T47D (cell line): ENCODE results near the gene SLC16A6.

ENCODE experiments used
- DNase-seq, 2 experiments: peaks; one replicate each; pipeline versions ENCODE4 v3.0.0 to v3.0.0-alpha.2; 2011 to 2012; ENCODE audit warnings: low read depth in 1 of 2, low spot score in 1 of 2
- JUND ChIP-seq: IDR thresholded peaks from 2 replicates; pipeline ENCODE4 v1.6.1; 2012; ENCODE audit warnings: low read depth
- in situ Hi-C: cut with HindIII; loops from 2 replicates; pipeline ENCODE4 v1.10.0; 2016; ENCODE audit warnings: low sequenced_read_pairs, low pct_unique_long_range_greater_than_20kb

The SLC16A6 gene

DNA sequence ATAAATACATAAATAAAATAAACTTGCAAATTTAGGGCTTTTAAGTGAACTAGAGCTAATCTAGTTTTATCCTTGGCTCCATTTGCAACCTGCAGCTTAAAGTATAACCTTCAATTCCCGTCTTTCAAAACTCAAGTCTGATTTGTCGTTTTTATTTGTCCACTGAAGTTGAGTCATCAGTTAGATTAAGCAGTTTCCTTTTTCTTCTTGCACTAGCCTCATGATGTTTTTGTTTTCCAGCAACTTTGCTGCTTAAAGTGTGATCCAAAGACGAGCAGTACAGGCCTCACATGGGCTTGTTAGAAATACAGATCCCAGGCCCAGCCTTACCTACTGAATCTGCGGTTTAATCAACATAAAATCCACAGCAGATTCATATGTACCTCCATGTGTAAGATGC lies 14.2 kb upstream of the SLC16A6 start:
- DNase-seq, result no peak

DNA sequence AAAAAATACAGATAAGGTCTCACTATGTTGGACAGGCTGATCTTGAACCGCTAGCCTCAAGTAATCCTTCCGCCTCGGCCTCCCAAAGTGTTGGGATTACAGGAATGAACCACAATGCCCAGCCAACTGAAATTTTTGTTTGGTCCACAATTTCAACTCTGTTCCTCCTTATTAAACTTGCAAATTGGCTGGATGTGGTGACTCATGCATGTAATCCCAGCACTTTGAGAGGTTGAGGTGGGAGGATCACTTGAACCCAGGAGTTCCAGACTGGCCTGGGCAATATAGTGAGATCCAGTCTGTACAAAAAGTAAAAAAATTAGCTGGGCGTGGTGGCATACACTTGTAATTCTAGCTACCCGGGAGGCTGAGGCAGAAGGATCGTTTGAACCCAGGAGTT lies 13.8 kb upstream of the SLC16A6 start:
- in situ Hi-C loops, result no loop called here
- no peak for DNase-seq
- no peak for TF ChIP-seq JUND

More for the DNA sequence above, 14.2 kb upstream of the SLC16A6 start:
- in situ Hi-C loops, result no loop called here
- TF ChIP-seq JUND, result no peak

DNA sequence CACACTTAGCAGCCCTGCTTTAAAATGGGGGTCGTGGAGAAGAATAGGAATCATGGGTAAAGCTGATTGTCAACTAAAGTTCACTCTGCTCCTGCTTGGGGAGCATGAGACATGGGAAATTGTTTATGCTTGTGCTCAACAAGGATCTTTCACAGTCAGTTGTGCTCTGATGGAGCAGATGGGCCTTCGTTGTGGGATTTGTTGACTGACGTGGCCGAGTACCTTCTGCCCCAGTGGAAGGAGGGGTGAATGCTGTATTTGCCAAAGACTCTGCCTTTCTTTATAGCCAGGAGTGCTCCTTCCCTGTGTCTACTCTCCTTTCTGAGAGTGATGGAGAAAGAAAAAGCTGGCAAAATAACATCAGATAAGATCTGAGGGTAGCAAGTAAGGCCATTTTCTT lies 11.7 kb upstream of the SLC16A6 start:
- DNase-seq, result peak in 1 of 2 experiments; percentile 53
- no peak for TF ChIP-seq JUND
- in situ Hi-C loops, result no loop called here

DNA sequence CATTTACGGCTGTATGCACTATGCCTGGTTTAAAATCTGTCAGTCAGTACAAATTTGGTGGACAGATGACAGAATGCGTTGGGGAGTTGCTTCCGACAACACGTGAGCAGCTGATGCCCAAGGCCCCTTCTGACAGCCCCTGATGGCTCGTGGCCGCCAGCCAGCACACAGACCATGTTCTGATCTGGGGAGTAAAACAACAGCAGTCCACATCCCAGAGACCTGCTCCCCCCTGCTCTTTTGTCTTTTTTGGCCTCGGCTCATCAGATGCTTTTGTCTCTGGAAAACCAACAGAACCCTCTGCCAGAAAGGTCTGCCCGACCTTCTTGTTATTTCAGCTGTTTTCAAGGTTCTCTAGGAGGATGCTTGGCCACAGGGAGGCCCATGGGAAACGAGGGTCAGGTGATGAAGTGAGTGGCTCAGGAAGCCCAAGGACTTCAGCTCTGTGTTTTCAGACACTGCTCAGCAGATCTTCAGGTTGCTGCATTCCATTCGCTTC lies 11.2 kb upstream of the SLC16A6 start:
- DNase-seq, result peak in 1 of 2 experiments; percentile 76
- no peak for TF ChIP-seq JUND
- in situ Hi-C loops, result no loop called here

DNA sequence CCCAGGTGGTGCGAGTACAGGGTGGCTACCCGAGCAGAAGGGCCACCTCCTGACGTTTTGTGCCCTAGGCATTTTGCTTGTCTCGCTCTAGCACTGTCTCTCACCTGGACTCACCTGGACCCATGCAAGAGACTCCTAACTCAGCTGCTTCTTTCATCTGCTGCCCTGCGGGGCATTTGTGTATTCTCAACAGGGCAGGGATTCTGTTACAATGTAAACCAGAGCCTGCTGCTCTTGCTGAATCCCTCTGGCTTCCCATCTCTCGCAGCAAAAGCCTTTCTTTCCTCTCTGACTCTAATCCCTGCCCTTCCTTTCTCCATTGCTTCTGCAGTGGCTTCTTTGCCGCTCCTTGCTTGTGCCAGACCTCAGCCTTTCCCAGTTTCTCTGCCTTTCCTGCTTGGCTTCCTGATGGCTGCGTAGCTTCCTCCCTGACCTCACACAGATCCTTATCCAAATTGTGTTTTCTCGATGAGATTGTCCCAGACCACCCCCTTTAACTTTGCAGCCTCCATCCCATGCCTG lies 10.6 kb upstream of the SLC16A6 start:
- peak in 1 of 2 experiments; percentile 90 for DNase-seq
- TF ChIP-seq JUND, result no peak
- in situ Hi-C loops, result no loop called here

DNA sequence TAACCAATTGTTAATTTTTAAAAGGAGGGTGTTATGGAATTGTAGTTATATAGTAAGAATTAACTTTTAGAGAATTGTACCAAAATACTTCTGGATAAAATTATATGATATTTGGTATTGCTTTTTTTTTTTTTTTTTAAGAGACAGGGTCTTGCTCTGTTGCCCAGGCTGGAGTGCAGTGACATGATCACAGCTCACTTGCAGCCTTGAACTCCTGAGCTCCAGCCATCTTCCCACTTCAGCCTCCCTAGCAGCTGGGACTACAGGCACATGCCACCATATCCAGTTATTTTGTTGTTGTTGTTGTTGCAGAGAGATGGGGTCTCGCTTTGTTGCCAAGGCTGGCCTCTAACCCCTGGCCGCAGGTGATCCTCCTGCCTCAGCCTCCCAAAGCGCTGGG lies 8.9 kb upstream of the SLC16A6 start:
- in situ Hi-C loops, result no loop called here

DNA sequence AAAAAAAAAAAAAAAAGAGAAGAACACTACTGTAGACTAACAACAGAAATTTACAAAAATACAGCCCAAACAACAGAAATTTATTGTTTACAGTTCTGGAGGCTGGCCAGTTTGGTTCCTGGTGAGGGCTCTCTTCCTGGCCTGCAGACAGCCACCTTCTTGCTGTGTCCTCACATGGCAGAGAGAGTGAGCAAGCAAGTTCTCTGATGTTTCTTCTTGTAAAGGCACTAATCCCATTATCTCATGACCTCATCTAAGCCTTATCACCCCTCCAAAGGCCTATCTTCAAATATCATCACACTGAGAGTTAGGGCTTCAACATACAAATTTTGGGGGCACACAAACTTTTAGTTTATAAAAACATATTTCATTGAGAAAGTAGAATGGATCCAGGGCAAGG lies 7.7 kb upstream of the SLC16A6 start:
- in situ Hi-C loops, result no loop called here
- no peak for TF ChIP-seq JUND
- DNase-seq, result peak in 1 of 2 experiments; percentile 29

More for the DNA sequence above, 8.9 kb upstream of the SLC16A6 start:
- TF ChIP-seq JUND, result no peak
- no peak for DNase-seq

DNA sequence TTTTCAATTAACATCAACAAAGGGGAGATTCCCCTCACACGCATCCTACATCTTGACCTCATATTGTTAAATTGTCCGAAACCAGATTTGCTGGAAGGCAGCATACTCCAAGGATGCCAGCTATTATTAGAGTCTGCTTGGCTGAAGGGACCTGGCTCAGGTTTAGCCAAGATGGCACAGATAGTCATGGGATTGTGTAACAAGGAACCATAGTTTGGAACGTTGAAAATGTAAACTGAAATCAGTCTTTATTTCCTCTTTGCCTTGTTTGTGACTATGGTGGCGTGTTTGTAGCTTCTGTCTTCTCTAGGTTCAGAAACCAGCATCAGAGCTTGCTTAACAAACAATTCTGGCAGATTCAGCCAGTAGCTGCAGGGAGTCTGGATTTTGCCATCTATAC lies 6.3 kb upstream of the SLC16A6 start:
- in situ Hi-C loops, result no loop called here
- TF ChIP-seq JUND, result peak; percentile 79; the same call in 1 of the 2 replicates
- peak; percentile 58 to 98 for DNase-seq

DNA sequence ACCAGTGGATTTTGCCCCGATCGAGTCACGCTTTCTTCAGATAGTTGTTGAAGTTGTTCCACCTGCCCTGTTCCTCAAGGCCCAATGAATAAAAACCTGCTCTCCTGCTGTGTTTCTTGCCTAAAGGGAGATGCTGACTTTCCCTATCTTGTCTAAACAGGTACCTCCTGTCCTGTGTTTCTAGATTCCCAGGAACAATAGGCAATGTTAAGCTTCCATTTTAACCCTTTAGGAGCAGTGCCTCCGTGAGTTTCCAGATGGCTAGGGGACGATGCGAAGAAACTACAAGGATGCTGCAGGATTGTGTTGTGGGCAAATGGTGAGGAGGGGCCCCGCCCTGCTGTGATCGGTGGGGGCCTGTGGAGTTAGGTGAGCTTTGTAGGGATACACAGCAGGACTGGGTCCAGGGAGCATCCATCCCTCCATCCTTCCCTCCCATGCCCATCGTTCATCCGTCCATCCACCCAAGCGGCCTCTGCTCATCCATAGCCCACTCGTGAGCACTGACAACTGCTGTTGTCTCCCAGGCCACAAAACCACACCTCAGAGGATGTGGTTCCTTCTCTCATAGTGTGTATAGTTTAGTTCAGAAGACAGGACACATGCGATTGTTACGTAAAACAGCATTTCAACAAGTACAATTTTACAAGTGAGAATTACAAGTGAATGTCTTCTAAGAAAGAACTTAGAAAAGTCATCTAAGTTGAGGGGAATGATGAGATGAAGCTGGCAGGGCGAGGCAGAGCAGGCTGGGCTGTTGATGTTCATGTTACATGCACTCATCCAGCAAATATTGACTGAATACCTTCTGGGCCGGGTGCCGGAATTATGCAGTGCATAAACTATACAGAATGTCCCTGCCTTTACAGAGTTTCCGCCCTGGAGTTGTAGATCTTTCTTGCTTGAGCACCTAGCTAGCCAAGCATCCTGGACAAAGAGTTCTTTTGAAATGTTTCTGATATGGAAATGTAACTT lies 5.6 kb upstream of the SLC16A6 start:
- no peak for TF ChIP-seq JUND
- in situ Hi-C loops, result no loop called here
- peak in 1 of 2 experiments; percentile 96 for DNase-seq

DNA sequence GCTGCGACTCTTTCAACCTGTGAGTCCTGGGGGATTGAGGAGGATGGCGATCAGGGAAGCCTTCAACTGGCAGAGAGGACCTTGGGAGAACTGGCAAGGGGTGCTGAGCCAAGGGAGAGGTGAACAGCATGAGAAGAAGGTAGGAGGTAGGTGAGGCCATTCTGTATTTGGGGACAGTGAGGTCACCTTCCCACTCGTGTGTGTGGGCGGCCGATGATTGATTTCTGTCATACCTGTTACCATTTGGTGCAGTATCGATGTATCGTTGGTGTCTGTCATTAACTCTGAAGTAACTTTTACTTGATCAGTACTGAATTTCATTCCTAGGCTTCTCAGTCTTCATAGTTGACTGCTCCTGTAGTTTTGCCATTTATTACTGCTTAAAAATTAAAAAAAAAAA lies 4.2 kb upstream of the SLC16A6 start:
- in situ Hi-C loops, result no loop called here
- TF ChIP-seq JUND, result no peak
- DNase-seq, result no peak

DNA sequence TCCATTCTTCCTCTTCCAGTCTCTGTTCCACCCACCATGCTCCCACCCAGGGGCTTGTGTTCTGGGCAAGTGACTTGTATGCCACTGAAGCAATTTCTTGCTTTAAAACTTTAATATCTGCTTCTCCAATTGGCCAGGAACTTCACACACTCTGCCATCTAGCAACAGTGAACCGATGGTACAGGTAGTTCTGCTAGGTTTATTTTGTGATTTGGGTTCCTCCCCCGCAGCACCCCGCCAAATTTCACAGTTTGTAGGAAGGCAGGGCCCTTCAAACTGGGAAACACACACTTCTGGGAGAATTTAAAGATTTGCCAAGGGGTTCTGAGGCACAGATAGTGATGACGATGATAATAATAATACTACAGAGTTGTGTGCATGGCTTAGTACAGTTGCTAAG lies 3.7 kb upstream of the SLC16A6 start:
- in situ Hi-C loops, result no loop called here
- DNase-seq, result peak in 1 of 2 experiments; percentile 39
- TF ChIP-seq JUND, result no peak

DNA sequence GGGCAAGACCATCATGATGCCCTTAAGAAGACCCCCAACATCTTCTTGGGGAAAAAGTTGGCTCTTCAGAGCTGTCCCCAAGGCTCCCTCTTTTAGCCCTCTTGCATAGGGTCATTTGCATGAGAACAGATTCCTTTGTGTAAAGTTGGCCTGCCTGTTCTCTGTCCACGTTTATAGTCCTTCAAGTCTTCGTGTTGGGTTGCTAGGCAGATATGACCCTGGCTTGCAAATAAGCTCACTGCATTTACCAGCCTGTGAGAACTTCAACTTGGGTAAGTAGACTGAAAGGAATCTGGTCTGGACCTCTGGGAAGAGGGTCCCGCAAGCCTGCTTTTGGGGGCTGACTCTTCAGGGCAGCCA lies 3.2 kb upstream of the SLC16A6 start:
- in situ Hi-C loops, result no loop called here
- TF ChIP-seq JUND, result no peak
- peak in 1 of 2 experiments; percentile 90 for DNase-seq
